IMR-90 (cell line): Measurements from ENCODE around the gene RAB11B. TPM values are rescaled to one million over a fixed set of nuclear protein-coding genes. Genes with fewer than 3 reads are reported as not detected.
A peak's percentile ranks its signal among the peaks of the same experiment; 100 is the strongest.

Experiments used
- ATAC-seq: fragments of 200-7000 bp; cut with Tn5 transposase; 2 replicates; pipeline ENCODE4 v1.9.1; 2020; ENCODE audit warnings: low read depth, mild to moderate bottlenecking, moderate library complexity
- BruUV-seq: library from RNA; stranded (reverse); fragments of 400-500 nt; replicated peaks from 2 replicates; lab custom pipeline; 2021; lab: Mats Ljungman, UMichigan
- CTCF ChIA-PET: fragments of 300-600 bp; formaldehyde crosslinking; extraction: SDS; loops from one replicate; lab custom pipeline; 2021; ENCODE audit warnings: antibody characterized with exemption; lab: Yijun Ruan, JAX
- POLR2A ChIA-PET: fragments of 300-600 bp; sonication (Branson Sonifier 250); formaldehyde crosslinking; loops from one replicate; lab custom pipeline; 2022; ENCODE audit warnings: antibody characterized with exemption; ENCODE audit not compliant: unreplicated experiment; lab: Charles Lee
- DNase-seq: peaks from one replicate; pipeline ENCODE4 v3.0.0; 2013
- H2AFZ ChIP-seq: replicated peaks from 2 replicates; pipeline ENCODE3; 2013; ENCODE audit warnings: low read length, mild to moderate bottlenecking; ENCODE audit not compliant: poor library complexity
- H2AK5ac ChIP-seq: 2 replicates; pipeline ENCODE4 v1.6.1; 2013; ENCODE audit warnings: low read depth, low read length, inconsistent platforms
- H2AK9ac ChIP-seq: replicated peaks from 2 replicates; pipeline ENCODE3; 2013; ENCODE audit warnings: mild to moderate bottlenecking, low read depth, low read length, moderate library complexity; ENCODE audit not compliant: poor library complexity
- H2BK120ac ChIP-seq: 2 replicates; pipeline ENCODE4 v1.6.1; 2013; ENCODE audit warnings: low read depth, low read length, inconsistent platforms
- H2BK15ac ChIP-seq: 3 replicates; pipeline ENCODE4 v1.6.1; 2013; ENCODE audit warnings: low read depth, low read length, inconsistent platforms
- H2BK20ac ChIP-seq: 2 replicates; pipeline ENCODE4 v1.6.1; 2013; ENCODE audit warnings: low read depth, mild to moderate bottlenecking, inconsistent platforms, low read length, moderate library complexity
- H2BK5ac ChIP-seq: 2 replicates; pipeline ENCODE4 v1.6.1; 2013; ENCODE audit warnings: mild to moderate bottlenecking, low read depth, low read length, inconsistent platforms; ENCODE audit not compliant: poor library complexity, severe bottlenecking
- H3K14ac ChIP-seq: replicated peaks from 2 replicates; pipeline ENCODE4 v1.6.1; 2013; ENCODE audit warnings: low read depth, low read length, inconsistent platforms
- H3K18ac ChIP-seq: 2 replicates; pipeline ENCODE4 v1.6.1; 2013; ENCODE audit warnings: low read depth, low read length, control low read depth
- H3K23ac ChIP-seq: 2 replicates; pipeline ENCODE4 v1.6.1; 2013; ENCODE audit warnings: low read depth, low read length, inconsistent platforms
- H3K27ac ChIP-seq: 2 replicates; pipeline ENCODE4 v1.5.1; 2013; ENCODE audit warnings: mild to moderate bottlenecking, control low read depth, low read length; ENCODE audit not compliant: insufficient read depth
- H3K27me3 ChIP-seq: 2 replicates; pipeline ENCODE4 v1.6.1; 2013; ENCODE audit warnings: low read length; ENCODE audit not compliant: control insufficient read depth, insufficient read depth
- H3K36me3 ChIP-seq: 2 replicates; pipeline ENCODE4 v1.6.1; 2013; ENCODE audit warnings: low read length, mixed read lengths; ENCODE audit not compliant: control insufficient read depth, insufficient read depth
- H3K4ac ChIP-seq: 2 replicates; pipeline ENCODE4 v1.6.1; 2013; ENCODE audit warnings: low read depth, low read length, inconsistent platforms
- H3K4me1 ChIP-seq: 2 replicates; pipeline ENCODE4 v1.6.1; 2013; ENCODE audit warnings: low read length, mixed read lengths; ENCODE audit not compliant: control insufficient read depth, insufficient read depth
- H3K4me2 ChIP-seq: 2 replicates; pipeline ENCODE4 v1.6.1; 2013; ENCODE audit warnings: low read depth, mild to moderate bottlenecking, control low read depth, low read length, moderate library complexity
- H3K4me3 ChIP-seq: 2 replicates; pipeline ENCODE4 v1.5.1; 2013; ENCODE audit warnings: low read depth, mild to moderate bottlenecking, control low read depth, low read length, moderate library complexity; ENCODE audit not compliant: insufficient read depth
- H3K56ac ChIP-seq: 2 replicates; pipeline ENCODE4 v1.6.1; 2013; ENCODE audit warnings: low read length, inconsistent platforms; ENCODE audit not compliant: insufficient read depth; ENCODE audit errors: extremely low read depth
- H3K79me1 ChIP-seq, 2 experiments: 2 replicates each; pipeline ENCODE4 v1.6.1; 2013; ENCODE audit warnings: low read length in 2 of 2, inconsistent platforms in 1 of 2, low read depth in 1 of 2
- H3K9ac ChIP-seq: 2 replicates; pipeline ENCODE4 v1.6.1; 2013; ENCODE audit warnings: low read depth, low read length, control low read depth
- H3K9me1 ChIP-seq: 2 replicates; pipeline ENCODE4 v1.6.1; 2013; ENCODE audit warnings: low read length, inconsistent platforms; ENCODE audit not compliant: insufficient read depth
- H3K9me3 ChIP-seq: 2 replicates; pipeline ENCODE4 v1.6.1; 2013; ENCODE audit warnings: low read length; ENCODE audit not compliant: control insufficient read depth, insufficient read depth
- H4K20me1 ChIP-seq: 2 replicates; pipeline ENCODE4 v1.6.1; 2013; ENCODE audit warnings: low read length, inconsistent platforms; ENCODE audit not compliant: insufficient read depth
- H4K5ac ChIP-seq: 2 replicates; pipeline ENCODE4 v1.6.1; 2013; ENCODE audit warnings: mild to moderate bottlenecking, low read depth, low read length, control low read depth
- H4K8ac ChIP-seq, 2 experiments: 2 replicates each; pipeline ENCODE4 v1.6.1; 2013; ENCODE audit warnings: low read depth in 2 of 2, low read length in 2 of 2, control low read depth in 1 of 2, inconsistent platforms in 1 of 2
- H4K91ac ChIP-seq: 2 replicates; pipeline ENCODE4 v1.6.1; 2013; ENCODE audit warnings: low read depth, low read length, inconsistent platforms; ENCODE audit not compliant: insufficient read depth
- BHLHE40 ChIP-seq: fragments of 150-350 bp; IDR thresholded peaks from 2 replicates; pipeline ENCODE4 v1.6.1; 2016; ENCODE audit warnings: mild to moderate bottlenecking, low read depth, low read length
- CEBPB ChIP-seq: IDR thresholded peaks from 2 replicates; pipeline ENCODE4 v1.6.1; 2012; ENCODE audit warnings: low read depth, low read length, improper control_type of control experiment
- CTCF ChIP-seq: conservative IDR thresholded peaks from 2 replicates; pipeline ENCODE4 v1.5.1; 2012; ENCODE audit warnings: mild to moderate bottlenecking, low read depth, low read length, improper control_type of control experiment
- ELK1 ChIP-seq: fragments of 150-350 bp; IDR thresholded peaks from 2 replicates; pipeline ENCODE4 v1.6.1; 2016; ENCODE audit warnings: low read depth, mild to moderate bottlenecking, low read length, moderate library complexity, borderline replicate concordance
- MAFK ChIP-seq: IDR thresholded peaks from 2 replicates; pipeline ENCODE4 v1.6.1; 2012; ENCODE audit warnings: low read depth, low read length, improper control_type of control experiment
- MAZ ChIP-seq: IDR thresholded peaks from 2 replicates; pipeline ENCODE4 v1.6.1; 2012; ENCODE audit warnings: low read depth, mild to moderate bottlenecking, low read length, improper control_type of control experiment, moderate library complexity, borderline replicate concordance
- MXI1 ChIP-seq: IDR thresholded peaks from 2 replicates; pipeline ENCODE4 v1.6.1; 2012; ENCODE audit warnings: low read depth, mild to moderate bottlenecking, low read length, moderate library complexity, borderline replicate concordance
- NFE2L2 ChIP-seq: fragments of 150-350 bp; IDR thresholded peaks from 2 replicates; pipeline ENCODE4 v1.6.1; 2016; ENCODE audit warnings: low read depth, mild to moderate bottlenecking, low read length
- POLR2A ChIP-seq: IDR thresholded peaks from 2 replicates; pipeline ENCODE4 v1.6.1; 2012; ENCODE audit warnings: mild to moderate bottlenecking, low read depth, low read length
- RAD21 ChIP-seq: IDR thresholded peaks from 2 replicates; pipeline ENCODE4 v1.6.1; 2012; ENCODE audit warnings: low read length, improper control_type of control experiment
- RFX5 ChIP-seq: IDR thresholded peaks from 2 replicates; pipeline ENCODE4 v1.8.0; 2012; ENCODE audit warnings: low read depth, mild to moderate bottlenecking, low read length, moderate library complexity
- SMC3 ChIP-seq: fragments of 150-350 bp; IDR thresholded peaks from 2 replicates; pipeline ENCODE4 v1.6.1; 2016; ENCODE audit warnings: low read depth, mild to moderate bottlenecking, antibody characterized with exemption, low read length, moderate library complexity
- USF2 ChIP-seq: fragments of 150-350 bp; IDR thresholded peaks from 2 replicates; pipeline ENCODE4 v1.6.1; 2017; ENCODE audit warnings: mild to moderate bottlenecking, antibody characterized with exemption, low read length, low read depth
- WGBS, 2 experiments: methylation state at CpG; one replicate each; pipeline versions ENCODE4 v1.1.5 to v1.1.7; 2013; ENCODE audit warnings: missing lambda C conversion rate in 2 of 2; ENCODE audit not compliant: insufficient read length in 1 of 2; ENCODE audit errors: extremely low coverage in 2 of 2; 5-methylcytosine and 5-hydroxymethylcytosine counted together
- dilution Hi-C: fragments of 300-500 bp; cut with HindIII; formaldehyde crosslinking; loops from one replicate; pipeline ENCODE4 v1.14.3; 2018; ENCODE audit warnings: low sequenced_read_pairs; ENCODE audit not compliant: unreplicated experiment
- in situ Hi-C: fragments of 300-500 bp; cut with MboI; formaldehyde crosslinking; loops from 3 replicates; pipeline ENCODE4 v1.14.3; 2019; ENCODE audit warnings: low sequenced_read_pairs, inconsistent platforms, mixed read lengths
- intact Hi-C: fragments of 100-400 bp; cut with micrococcal nuclease; formaldehyde crosslinking; loops from 2 replicates; pipeline ENCODE4 v1.10.0; 2022
- polyA plus RNA-seq, 3 experiments: library from polyadenylated mRNA; depleted of rRNA; stranded (reverse); fragments of >200 nt; gene quantifications; 2 replicates each; pipeline ENCODE4 v1.2.3, GENCODE V29; 2012; ENCODE audit warnings: low replicate concordance in 1 of 3
- total RNA-seq: library from RNA; depleted of rRNA; stranded (reverse); fragments of >200 nt; gene quantifications from 2 replicates; pipeline ENCODE4 v1.2.3, GENCODE V29; 2012

Gene RAB11B
- total and polyA plus RNA-seq, 2 of the 4 experiments (the other 2 are of a cell fraction) = 8.2 to 117 TPM

- no peak for TF ChIP-seq MAZ
These were observed 56.0 kb downstream of the RAB11B start (continued) for GRCh38 chr19:8446061-8446709.

- ATAC-seq (no peak), DNase-seq (no peak)
- Histone ChIP-seq H3K9me1 (peaks cover 36% of the 10 kb centered on the region), H3K36me3 (peaks cover 11% of the 10 kb centered on the region), H3K23ac (peak overlapping the region; percentile 71), H3K79me1 (peaks cover 0 to 75% of the 10 kb centered on the region in 2 experiments; a peak in 2 of 4 replicates), H3K4me3 (no peak overlapping the region), H4K5ac (no peak overlapping the region), H3K9me3 (no peaks in the 10 kb centered on the region), H3K27ac (no peak overlapping the region), H3K27me3 (no peaks in the 10 kb centered on the region), H3K4me2 (peak overlapping the region; percentile 26; the same call in 1 of the 2 replicates), H2BK20ac (no peak overlapping the region), H4K91ac (no peak overlapping the region), H3K4ac (no peak overlapping the region), H3K4me1 (peaks cover 15% of the 10 kb centered on the region), H2BK120ac (no peak overlapping the region), H3K9ac (no peak overlapping the region), H4K20me1 (peaks cover 96% of the 10 kb centered on the region), H2AK9ac (no peak overlapping the region), H2BK15ac (no peak overlapping the region), H2BK5ac (no peak overlapping the region), H2AK5ac (no peak overlapping the region), H3K56ac (no peak overlapping the region), H4K8ac (no peak overlapping the region), H3K18ac (no peak overlapping the region), H3K14ac (0 out of 2 replicates have a peak overlapping the region, but pooled peaks have one; percentile 22), H2AFZ (no peak overlapping the region)
- dilution Hi-C loops (no loop called here), in situ Hi-C loops (no loop called here), intact Hi-C loops (loop anchor here (5.0 kb wide), 1 partner anchor 38 kb away; the partner anchor contains the start of gene MARCHF2)
- no TSS peak for BruUV-seq
- ChIA-PET CTCF (no interaction called here), POLR2A (no interaction called here)
- no CpG with 5 or more reads among the region's 8 CpGs for WGBS, 2 experiments
- TF ChIP-seq NFE2L2 (no peak), CTCF (no peak), SMC3 (no peak), MAZ (no peak), USF2 (no peak), POLR2A (no peak), BHLHE40 (no peak), RAD21 (no peak), MAFK (no peak), RFX5 (no peak), ELK1 (no peak), CEBPB (no peak), MXI1 (no peak)
These were observed 59.7 kb downstream of the RAB11B start for GRCh38 chr19:8449830-8450229.
